ENCODE data around the gene PPIG.

DNA sequence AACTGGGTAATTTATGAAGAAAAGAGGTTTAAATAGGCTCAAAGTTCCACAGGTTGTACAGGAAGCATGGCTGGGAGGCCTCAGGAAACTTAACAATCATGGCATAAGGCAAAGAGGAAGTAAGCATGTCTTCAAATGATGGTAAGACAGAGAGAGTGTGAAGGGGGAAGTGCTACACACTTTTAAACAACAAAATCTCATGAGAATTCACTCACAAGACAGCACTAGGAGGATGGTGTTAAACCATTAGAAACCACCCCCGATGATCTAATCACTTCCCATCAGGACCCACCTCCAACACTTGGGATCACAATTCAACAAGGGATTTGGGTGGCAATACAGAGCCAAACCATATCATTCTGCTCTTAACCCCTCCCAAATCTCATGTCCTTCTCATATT is 75.2 kb downstream of the PPIG start:
- TF ChIP-seq EZH2 (IDR thresholded peaks at IDR 0.05; ENCODE audit: borderline replicate concordance, insufficient read depth, low read depth, low read length, poor library complexity, severe bottlenecking), result no peak
- no peak for TF ChIP-seq CTCF (IDR thresholded peaks at IDR 0.05)

All from B cell (primary cell).